Astrocyte of the spinal cord (primary cell): ENCODE results near the gene KCTD1.

Experiments used
- DNase-seq: peaks from one replicate; pipeline ENCODE4 v3.0.0; 2011; ENCODE audit warnings: low read depth, low spot score
- H3K4me3 ChIP-seq: 2 replicates; pipeline ENCODE4 v1.5.1; 2011; ENCODE audit warnings: low read depth, mild to moderate bottlenecking, low read length, moderate library complexity
- CTCF ChIP-seq: IDR thresholded peaks from 2 replicates; pipeline ENCODE4 v1.5.1; 2012; ENCODE audit warnings: low read depth, mild to moderate bottlenecking, low read length, inconsistent platforms
- in situ Hi-C: cut with HindIII; loops from 2 replicates; pipeline ENCODE4 v1.10.0; 2017; ENCODE audit warnings: low sequenced_read_pairs

The KCTD1 gene

GRCh38 chr18:26473672-26474071 lies 74.7 kb downstream of the KCTD1 start:
- in situ Hi-C loops: no loop called here
- H3K4me3 ChIP-seq: no peak overlapping the region
- no peak for DNase-seq
- TF ChIP-seq CTCF: no peak

GRCh38 chr18:26471826-26472225 lies 76.5 kb downstream of the KCTD1 start:
- in situ Hi-C loops: no loop called here
- TF ChIP-seq CTCF: no peak
- H3K4me3 ChIP-seq: no peak overlapping the region
- DNase-seq: no peak

GRCh38 chr18:26471027-26471426 lies 77.3 kb downstream of the KCTD1 start:
- in situ Hi-C loops: no loop called here
- peak; percentile 69 for DNase-seq

GRCh38 chr18:26470011-26470637 lies 78.2 kb downstream of the KCTD1 start:
- in situ Hi-C loops: no loop called here
- peak; percentile 36 for DNase-seq
- no peak for TF ChIP-seq CTCF
- H3K4me3 ChIP-seq: no peak overlapping the region

More at GRCh38 chr18:26471027-26471426, 77.3 kb downstream of the KCTD1 start:
- no peak for TF ChIP-seq CTCF
- no peak overlapping the region for H3K4me3 ChIP-seq

- DNase-seq: no peak
- no peak overlapping the region for H3K4me3 ChIP-seq
- TF ChIP-seq CTCF: peak; percentile 61
- in situ Hi-C loops: no loop called here
These were observed 79.4 kb downstream of the KCTD1 start for GRCh38 chr18:26468931-26469340.

GRCh38 chr18:26466026-26466425 lies 82.3 kb downstream of the KCTD1 start:
- in situ Hi-C loops: no loop called here
- no peak for TF ChIP-seq CTCF
- no peak for DNase-seq
- H3K4me3 ChIP-seq: no peak overlapping the region
